Pancreas (tissue), 10 donors: ENCODE measurements around the gene RETREG1. TPM values are rescaled to one million over a fixed set of nuclear protein-coding genes. Genes with fewer than 3 reads are reported as not detected.

Experiments
- ATAC-seq, 4 donors: fragments of 200-7000 bp; cut with Tn5 transposase; one replicate each; pipeline versions ENCODE4 v1.8.0 to v1.9.1; 2020; ENCODE audit warnings: mild to moderate bottlenecking in 4 of 4, moderate library complexity in 4 of 4
- DNase-seq, 6 donors: peaks; one replicate each; pipeline ENCODE4 v3.0.0-alpha.2; 2020
- FAIRE-seq: peaks from 2 replicates; lab custom pipeline; 2012; peaks lifted over from hg19 to GRCh38; lab: Jason Lieb, UNC
- H3K27ac ChIP-seq, 4 donors: fragments of 200-600 bp; sonication (generic); 1 replicate in 3 of 4; 2 replicates in 1 of 4; pipeline versions ENCODE4 v1.5.0 to v1.8.0; 2020
- H3K27me3 ChIP-seq, 4 donors: fragments of 200-600 bp; one replicate each; pipeline ENCODE4 v1.8.0; 2021
- H3K36me3 ChIP-seq, 3 donors: fragments of 200-600 bp; sonication (generic) in 1 of 3; one replicate each; pipeline versions ENCODE4 v1.5.0 to v1.8.0; 2020 to 2021
- H3K4me1 ChIP-seq, 3 donors: fragments of 200-600 bp; one replicate each; pipeline ENCODE4 v1.8.0; 2021
- H3K4me3 ChIP-seq, 4 donors: fragments of 200-600 bp; sonication (generic) in 2 of 4; one replicate each; pipeline versions ENCODE4 v1.5.0 to v1.8.0; 2020 to 2021
- H3K9me3 ChIP-seq, 4 donors: fragments of 200-600 bp; one replicate each; pipeline ENCODE4 v1.8.0; 2021
- WGBS, 2 donors: extraction: QIAGEN DNeasy Blood & Tissue Kit; methylation state at CpG; one replicate each; pipeline ENCODE4 v1.1.7; 2013; 5-methylcytosine and 5-hydroxymethylcytosine counted together
- intact Hi-C, 3 donors: fragments of 100-400 bp; cut with DNase I; formaldehyde crosslinking; loops; one replicate each; pipeline versions ENCODE4 v1.11.1 to v1.14.2; 2022
- polyA plus RNA-seq, 2 donors: library from polyadenylated mRNA; stranded (reverse); fragments of 200-250 nt; gene quantifications; one replicate each; pipeline ENCODE4 v1.2.3, GENCODE V29; 2013
- total RNA-seq, 6 donors: library from RNA; stranded (reverse); fragmentation: NEBNext Ultra II Directional in 4 of 6; extraction: Animal tissue kit (Norgen Biotek cat#: 25700) in 4 of 6; gene quantifications; one replicate each; pipeline versions ENCODE4 v1.2.1 to v1.2.4, GENCODE V29; 2021 to 2023
- TF ChIP-seq, protein P1 (sequence below), 4 donors: fragments of 200-600 bp; sonication (generic) in 3 of 4; IDR thresholded peaks; one replicate each; pipeline versions ENCODE4 v1.5.0 to v1.8.0; 2021; ENCODE audit warnings: antibody characterized with exemption in 4 of 4
- donor health status: healthy with polysubstance abuse.
- donor health status: DM: no; HTN: no; CAD: no; lungs with moderate emphysema.
- donor health status: DM: no; HTN: no; CAD: no.
- donor health status: control.
- donor health status: control.
- donor health status: Bipolar disorder and iron deficiency.
- donor health status: DM: yes; HTN: yes; CAD: no.
- donor health status: DM: no; HTN: no; CAD: no.
- donor health status: DM: no; HTN: no; CAD: no.
- donor health status: DM: yes; HTN: yes; CAD: no.

The RETREG1 gene
- total and polyA plus RNA-seq, 8 donors = 5.3 to 22.6 (median 15.5) TPM

DNA sequence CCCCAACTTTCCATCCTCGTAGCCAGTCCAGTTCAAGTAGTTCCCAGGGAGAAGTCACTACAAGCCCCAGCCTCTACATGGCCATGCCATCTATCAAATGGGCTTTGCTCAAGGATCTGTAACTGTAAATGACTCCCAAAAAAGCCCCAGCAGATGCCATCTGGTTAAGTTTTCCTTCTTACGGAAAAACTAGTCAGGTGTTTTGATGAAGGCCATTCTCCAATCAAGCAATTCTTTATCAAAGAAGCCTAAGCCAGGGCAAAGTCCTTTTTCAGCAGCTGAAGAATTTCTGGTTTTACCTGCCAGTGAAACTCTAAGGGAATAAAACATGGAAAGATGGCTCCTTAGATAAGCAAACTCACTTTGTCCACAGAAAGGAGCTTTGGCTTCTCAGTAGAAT is 129.3 kb downstream of the RETREG1 start:
- FAIRE-seq = no peak
- H3K36me3 ChIP-seq = no peaks in the 10 kb centered on the region
- intact Hi-C loops = no loop called here
- TF ChIP-seq, protein P1, sequence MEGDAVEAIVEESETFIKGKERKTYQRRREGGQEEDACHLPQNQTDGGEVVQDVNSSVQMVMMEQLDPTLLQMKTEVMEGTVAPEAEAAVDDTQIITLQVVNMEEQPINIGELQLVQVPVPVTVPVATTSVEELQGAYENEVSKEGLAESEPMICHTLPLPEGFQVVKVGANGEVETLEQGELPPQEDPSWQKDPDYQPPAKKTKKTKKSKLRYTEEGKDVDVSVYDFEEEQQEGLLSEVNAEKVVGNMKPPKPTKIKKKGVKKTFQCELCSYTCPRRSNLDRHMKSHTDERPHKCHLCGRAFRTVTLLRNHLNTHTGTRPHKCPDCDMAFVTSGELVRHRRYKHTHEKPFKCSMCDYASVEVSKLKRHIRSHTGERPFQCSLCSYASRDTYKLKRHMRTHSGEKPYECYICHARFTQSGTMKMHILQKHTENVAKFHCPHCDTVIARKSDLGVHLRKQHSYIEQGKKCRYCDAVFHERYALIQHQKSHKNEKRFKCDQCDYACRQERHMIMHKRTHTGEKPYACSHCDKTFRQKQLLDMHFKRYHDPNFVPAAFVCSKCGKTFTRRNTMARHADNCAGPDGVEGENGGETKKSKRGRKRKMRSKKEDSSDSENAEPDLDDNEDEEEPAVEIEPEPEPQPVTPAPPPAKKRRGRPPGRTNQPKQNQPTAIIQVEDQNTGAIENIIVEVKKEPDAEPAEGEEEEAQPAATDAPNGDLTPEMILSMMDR (IDR thresholded peaks at IDR 0.05) = no peak
- H3K9me3 ChIP-seq = no peaks in the 10 kb centered on the region
- H3K27ac ChIP-seq = peak overlapping the region; percentile 44 to 83 (median 72)
- peak in 1 of 6 donors; percentile 51 for DNase-seq
- 35 to 38% methylated on average over 2 of the region's 2 CpGs for WGBS, 2 donors
- peak; percentile 56 to 66 (median 62) for ATAC-seq
- peaks cover 12 to 41% (median 27%) of the 10 kb centered on the region in 3 donors for H3K4me1 ChIP-seq
- H3K27me3 ChIP-seq = no peaks in the 10 kb centered on the region
- H3K4me3 ChIP-seq = peak overlapping the region in 1 of 4 donors; percentile 13

GRCh38 chr5:16486711-16487111 is 130.1 kb downstream of the RETREG1 start:
- ATAC-seq = peak; percentile 55 to 75 (median 68)
- 34 to 37% methylated on average over 4 of the region's 4 CpGs for WGBS, 2 donors
- no peak for FAIRE-seq
- Histone ChIP-seq H3K36me3 (no peaks in the 10 kb centered on the region), H3K27me3 (no peaks in the 10 kb centered on the region), H3K4me1 (peaks cover 12 to 36% (median 27%) of the 10 kb centered on the region in 3 donors), H3K27ac (peak overlapping the region; percentile 44 to 83 (median 72)), H3K4me3 (no peak overlapping the region), H3K9me3 (no peaks in the 10 kb centered on the region)
- peak in 1 of 6 donors; percentile 42 for DNase-seq
- TF ChIP-seq, protein P1 (IDR thresholded peaks at IDR 0.05) = no peak
- intact Hi-C loops = no loop called here

- DNase-seq (no peak), FAIRE-seq (no peak), ATAC-seq (no peak)
- TF ChIP-seq, protein P1 (IDR thresholded peaks at IDR 0.05) = no peak
- H3K36me3 ChIP-seq = no peaks in the 10 kb centered on the region
- H3K27me3 ChIP-seq = no peaks in the 10 kb centered on the region
- no peak overlapping the region for H3K4me3 ChIP-seq
- peak overlapping the region in 2 of 4 donors; percentile 80 to 83 for H3K27ac ChIP-seq
- intact Hi-C loops = no loop called here
- no peaks in the 10 kb centered on the region for H3K9me3 ChIP-seq
- peaks cover 12 to 34% (median 27%) of the 10 kb centered on the region in 3 donors for H3K4me1 ChIP-seq
Measured at GRCh38 chr5:16485656-16486055, 131.1 kb downstream of the RETREG1 start.

- Histone ChIP-seq H3K27me3 (no peaks in the 10 kb centered on the region), H3K36me3 (no peaks in the 10 kb centered on the region), H3K9me3 (no peaks in the 10 kb centered on the region), H3K4me3 (no peak overlapping the region), H3K27ac (no peak overlapping the region), H3K4me1 (peaks cover 7 to 23% (median 18%) of the 10 kb centered on the region in 3 donors)
- ATAC-seq (no peak), FAIRE-seq (no peak), DNase-seq (no peak)
- intact Hi-C loops = no loop called here
- 73 to 77% methylated on average over 1 of the region's 1 CpG for WGBS, 2 donors
- TF ChIP-seq, protein P1 (IDR thresholded peaks at IDR 0.05) = no peak
Measured at GRCh38 chr5:16484081-16484480, 132.7 kb downstream of the RETREG1 start.

- Histone ChIP-seq H3K27ac (no peak overlapping the region), H3K4me3 (no peak overlapping the region), H3K27me3 (no peaks in the 10 kb centered on the region), H3K4me1 (peaks cover 2 to 16% (median 13%) of the 10 kb centered on the region in 3 donors), H3K9me3 (no peaks in the 10 kb centered on the region), H3K36me3 (no peaks in the 10 kb centered on the region)
- TF ChIP-seq, protein P1 (IDR thresholded peaks at IDR 0.05) = no peak
- DNase-seq (no peak), ATAC-seq (peak in 2 of 4 donors; percentile 8 to 10), FAIRE-seq (no peak)
- intact Hi-C loops = no loop called here
Measured at GRCh38 chr5:16483361-16483760, 133.4 kb downstream of the RETREG1 start.
